ENCODE results near the gene SCAMP5.

SCAMP5 gene

DNA sequence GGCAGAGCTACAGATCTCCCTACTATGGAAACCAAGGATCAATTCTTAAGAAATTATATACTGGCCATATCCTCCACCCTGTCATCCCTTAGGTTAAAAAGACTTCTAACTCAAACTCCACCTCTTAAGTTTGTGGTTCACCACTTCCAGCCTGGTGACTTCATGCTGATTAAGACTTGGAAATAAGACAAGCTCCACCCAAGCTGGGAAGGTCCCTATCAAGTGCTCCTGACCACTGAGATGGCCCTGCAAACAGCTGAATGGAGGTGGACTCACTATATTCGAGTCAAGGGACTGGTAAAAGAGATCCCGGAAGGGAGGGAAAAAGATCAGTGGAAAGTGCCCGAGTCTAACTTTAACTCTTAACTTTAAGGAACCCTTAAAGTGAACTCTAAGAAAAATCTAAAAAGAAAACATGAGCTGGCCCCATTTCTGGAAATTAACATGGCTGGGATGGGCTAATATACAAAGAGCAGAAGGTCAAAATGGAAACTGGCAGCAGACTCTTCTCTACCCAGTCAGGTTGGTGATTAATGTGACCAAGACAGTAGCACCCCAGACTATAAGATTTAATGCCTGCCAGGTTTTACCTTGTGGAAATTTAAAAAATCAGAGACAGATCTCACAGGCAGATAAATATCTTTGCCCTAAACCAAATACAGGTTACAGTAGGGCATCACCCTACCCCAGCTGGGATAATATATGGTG, 71.9 kb downstream of the SCAMP5 start:
- in situ Hi-C loops (cut with HindIII; ENCODE audit: low sequenced_read_pairs) = no loop called here
- H3K4me3 ChIP-seq (ENCODE audit: low read depth, low read length) = no peak overlapping the region
- no peak for TF ChIP-seq CTCF (IDR thresholded peaks at IDR 0.05; ENCODE audit: low read depth, low read length)
- DNase-seq (ENCODE audit: low read depth, low spot score) = peak; percentile 66

- H3K4me3 ChIP-seq (ENCODE audit: low read depth, low read length) = no peak overlapping the region
- no peak for DNase-seq (ENCODE audit: low read depth, low spot score)
- in situ Hi-C loops (cut with HindIII; ENCODE audit: low sequenced_read_pairs) = no loop called here
- TF ChIP-seq CTCF (IDR thresholded peaks at IDR 0.05; ENCODE audit: low read depth, low read length) = no peak
Measured at GRCh38 chr15:75068748-75069147, 73.4 kb downstream of the SCAMP5 start.

DNA sequence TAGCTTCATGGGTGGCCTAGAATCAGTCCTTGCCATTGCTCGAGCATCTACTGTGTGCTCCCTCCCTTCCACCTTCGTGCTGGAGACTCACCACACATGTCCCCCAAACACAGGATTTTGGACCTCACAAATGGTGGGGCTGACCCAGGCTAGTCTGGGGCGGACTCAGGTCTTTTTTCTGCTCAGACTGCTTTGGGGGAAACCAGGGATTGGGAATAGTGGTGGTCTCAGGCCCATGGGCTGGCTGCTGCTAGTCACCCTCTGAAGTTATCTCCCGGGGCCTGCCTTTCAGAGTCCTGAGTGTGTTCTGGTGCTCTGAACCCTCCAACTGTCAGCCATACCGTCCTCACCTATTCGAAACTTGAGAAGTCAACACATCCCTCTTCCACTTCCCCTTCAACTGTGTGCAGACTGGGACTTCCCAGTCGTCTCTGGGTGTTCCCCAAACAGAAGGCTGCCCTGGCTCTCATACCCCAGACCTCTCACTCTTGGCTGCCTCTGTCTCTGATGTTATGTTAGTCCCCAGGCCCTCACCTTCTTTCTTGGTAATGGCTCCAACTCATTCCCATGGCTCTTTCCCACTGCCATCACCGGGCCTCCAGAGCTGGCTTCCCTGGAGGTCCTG, 74.0 kb downstream of the SCAMP5 start:
- in situ Hi-C loops (cut with HindIII; ENCODE audit: low sequenced_read_pairs) = no loop called here
- no peak for DNase-seq (ENCODE audit: low read depth, low spot score)
- H3K4me3 ChIP-seq (ENCODE audit: low read depth, low read length) = no peak overlapping the region
- no peak for TF ChIP-seq CTCF (IDR thresholded peaks at IDR 0.05; ENCODE audit: low read depth, low read length)

GRCh38 chr15:75070674-75071073, 75.3 kb downstream of the SCAMP5 start:
- in situ Hi-C loops (cut with HindIII; ENCODE audit: low sequenced_read_pairs) = no loop called here
- DNase-seq (ENCODE audit: low read depth, low spot score) = no peak
- H3K4me3 ChIP-seq (ENCODE audit: low read depth, low read length) = no peak overlapping the region
- no peak for TF ChIP-seq CTCF (IDR thresholded peaks at IDR 0.05; ENCODE audit: low read depth, low read length)
